B cell (primary cell): ENCODE measurements around the gene CRY2.

Experiments used
- CTCF ChIP-seq: fragments of 200-600 bp; IDR thresholded peaks from one replicate; pipeline ENCODE4 v1.8.0; 2022; ENCODE audit warnings: antibody characterized with exemption, mild to moderate bottlenecking
- EZH2 ChIP-seq: IDR thresholded peaks from 2 replicates; pipeline ENCODE4 v1.6.1; 2012; ENCODE audit warnings: borderline replicate concordance, low read depth, mild to moderate bottlenecking, moderate library complexity, low read length; ENCODE audit not compliant: insufficient read depth, poor library complexity, severe bottlenecking

GRCh38 chr11:45917623-45918330, 70.5 kb downstream of the CRY2 start, which contains the start of gene PEX16:
- TF ChIP-seq CTCF (no peak), EZH2 (no peak)
